Stimulated activated effector memory CD8-positive, alpha-beta T cell treated with anti-CD3 and anti-CD28 coated beads, Interleukin-12 subunit alpha, Interleukin-12 subunit beta, amount 100 ng/mL, for 72 hours (primary cell): ENCODE results near the gene UACA.
A peak's percentile ranks its signal among the peaks of the same experiment; 100 is the strongest.
"Not testable (repeated sequence)": the region's sequence is repeated elsewhere in the genome, so short reads cannot be mapped to it uniquely, and the experiment has no call there.

Experiments used
- ATAC-seq: fragments of 150-1000 bp; cut with Tn5 transposase; 2 replicates; pipeline ENCODE4 v1.10.0; 2021
- DNase-seq, 2 donors: peaks; one replicate each; pipeline ENCODE4 v3.0.0; 2021 to 2022; ENCODE audit warnings: low spot score in 2 of 2
- H3K27ac Mint-ChIP-seq: one replicate; pipeline ENCODE4 v1.8.0; 2022; ENCODE audit warnings: mild to moderate bottlenecking, mixed read lengths
- H3K36me3 Mint-ChIP-seq: one replicate; pipeline ENCODE4 v1.8.0; 2022; ENCODE audit warnings: mild to moderate bottlenecking, mixed read lengths
- H3K4me1 Mint-ChIP-seq: one replicate; pipeline ENCODE4 v1.8.0; 2022; ENCODE audit warnings: mixed read lengths
- H3K4me3 Mint-ChIP-seq: one replicate; pipeline ENCODE4 v1.8.0; 2022; ENCODE audit warnings: mild to moderate bottlenecking, mixed read lengths
- H3K9me3 Mint-ChIP-seq: one replicate; pipeline ENCODE4 v1.8.0; 2022; ENCODE audit warnings: mixed read lengths

UACA gene

GRCh38 chr15:70765504-70766281 lies 2.3 kb upstream of the UACA start:
- Mint-ChIP-seq H3K36me3 (no peaks in the 10 kb centered on the region), H3K4me3 (no peak overlapping the region), H3K9me3 (no peaks in the 10 kb centered on the region), H3K27ac (no peak overlapping the region), H3K4me1 (peaks cover 13% of the 10 kb centered on the region)
- no peak for ATAC-seq
- DNase-seq, result no peak

GRCh38 chr15:70763950-70764730 lies 782 bp upstream of the UACA start:
- ATAC-seq (no peak), DNase-seq (no peak)
- no peak overlapping the region for H3K27ac Mint-ChIP-seq
- no peaks in the 10 kb centered on the region for H3K36me3 Mint-ChIP-seq
- peak overlapping the region; percentile 74 for H3K4me3 Mint-ChIP-seq
- peaks cover 13% of the 10 kb centered on the region for H3K4me1 Mint-ChIP-seq
- H3K9me3 Mint-ChIP-seq, result no peaks in the 10 kb centered on the region

- peak; percentile 6 to 48 for DNase-seq
- Mint-ChIP-seq H3K4me1 (peaks cover 13% of the 10 kb centered on the region), H3K27ac (no peak overlapping the region), H3K4me3 (peak overlapping the region; percentile 74), H3K36me3 (no peaks in the 10 kb centered on the region), H3K9me3 (no peaks in the 10 kb centered on the region)
- peak; percentile 37 for ATAC-seq
Measured at GRCh38 chr15:70762469-70763119, 764 bp downstream of the UACA start.

GRCh38 chr15:70761931-70762468 lies 1.4 kb downstream of the UACA start:
- Mint-ChIP-seq H3K4me3 (peak overlapping the region; percentile 74), H3K36me3 (no peaks in the 10 kb centered on the region), H3K9me3 (no peaks in the 10 kb centered on the region), H3K4me1 (peaks cover 13% of the 10 kb centered on the region), H3K27ac (no peak overlapping the region)
- DNase-seq (no peak), ATAC-seq (no peak)

GRCh38 chr15:70761046-70761445 lies 2.3 kb downstream of the UACA start:
- Mint-ChIP-seq H3K4me3 (no peak overlapping the region), H3K4me1 (peaks cover 13% of the 10 kb centered on the region), H3K9me3 (no peaks in the 10 kb centered on the region), H3K27ac (no peak overlapping the region), H3K36me3 (no peaks in the 10 kb centered on the region)
- ATAC-seq (no peak), DNase-seq (no peak)

- Mint-ChIP-seq H3K4me3 (no peak overlapping the region), H3K9me3 (no peaks in the 10 kb centered on the region), H3K36me3 (no peaks in the 10 kb centered on the region), H3K27ac (no peak overlapping the region), H3K4me1 (peaks cover 12% of the 10 kb centered on the region)
- DNase-seq, result no peak
- ATAC-seq, result no peak
Measured at GRCh38 chr15:70758790-70759462, 4.4 kb downstream of the UACA start.

GRCh38 chr15:70757627-70758026 lies 5.7 kb downstream of the UACA start:
- Mint-ChIP-seq H3K36me3 (no peaks in the 10 kb centered on the region), H3K4me1 (peaks cover 4% of the 10 kb centered on the region), H3K27ac (no peak overlapping the region), H3K9me3 (no peaks in the 10 kb centered on the region), H3K4me3 (no peak overlapping the region)
- no peak for DNase-seq
- no peak for ATAC-seq

- DNase-seq, result no peak
- Mint-ChIP-seq H3K9me3 (no peaks in the 10 kb centered on the region), H3K4me1 (no peaks in the 10 kb centered on the region), H3K27ac (no peak overlapping the region), H3K4me3 (no peak overlapping the region), H3K36me3 (no peaks in the 10 kb centered on the region)
- no peak for ATAC-seq
Measured at GRCh38 chr15:70754862-70755261, 8.5 kb downstream of the UACA start.

- Mint-ChIP-seq H3K27ac (no peak overlapping the region), H3K4me3 (no peak overlapping the region), H3K36me3 (no peaks in the 10 kb centered on the region), H3K9me3 (no peaks in the 10 kb centered on the region), H3K4me1 (no peaks in the 10 kb centered on the region)
- DNase-seq (no peak), ATAC-seq (no peak)
Measured at GRCh38 chr15:70753101-70753829, 10.1 kb downstream of the UACA start.

- no peaks in the 10 kb centered on the region for H3K9me3 Mint-ChIP-seq
- H3K27ac Mint-ChIP-seq, result no peak overlapping the region
- no peak for DNase-seq
- no peak overlapping the region for H3K4me3 Mint-ChIP-seq
- no peaks in the 10 kb centered on the region for H3K36me3 Mint-ChIP-seq
- H3K4me1 Mint-ChIP-seq, result no peaks in the 10 kb centered on the region
- no peak for ATAC-seq
Measured at GRCh38 chr15:70752193-70752635, 11.1 kb downstream of the UACA start.

GRCh38 chr15:70750203-70750869 lies 13.0 kb downstream of the UACA start:
- DNase-seq (no peak), ATAC-seq (no peak)
- H3K27ac Mint-ChIP-seq, result no peak overlapping the region

GRCh38 chr15:70748281-70748747 lies 15.0 kb downstream of the UACA start:
- ATAC-seq (no peak), DNase-seq (no peak)
- Mint-ChIP-seq H3K4me1 (no peaks in the 10 kb centered on the region), H3K9me3 (no peaks in the 10 kb centered on the region), H3K27ac (no peak overlapping the region), H3K36me3 (no peaks in the 10 kb centered on the region), H3K4me3 (no peak overlapping the region)

More at GRCh38 chr15:70750203-70750869, 13.0 kb downstream of the UACA start:
- Mint-ChIP-seq H3K4me3 (no peak overlapping the region), H3K4me1 (no peaks in the 10 kb centered on the region), H3K36me3 (no peaks in the 10 kb centered on the region), H3K9me3 (no peaks in the 10 kb centered on the region)

GRCh38 chr15:70746598-70746997 lies 16.8 kb downstream of the UACA start:
- H3K9me3 Mint-ChIP-seq, ATAC-seq, DNase-seq, H3K27ac Mint-ChIP-seq, H3K4me1 Mint-ChIP-seq, H3K4me3 Mint-ChIP-seq, H3K36me3 Mint-ChIP-seq: not testable (repeated sequence)

- ATAC-seq (no peak), DNase-seq (no peak)
- Mint-ChIP-seq H3K4me1 (no peaks in the 10 kb centered on the region), H3K27ac (no peak overlapping the region), H3K4me3 (no peak overlapping the region), H3K9me3 (no peaks in the 10 kb centered on the region), H3K36me3 (no peaks in the 10 kb centered on the region)
Measured at GRCh38 chr15:70742928-70743327, 20.4 kb downstream of the UACA start.
